Panc1 (cell line): Measurements from ENCODE around the gene RNASE1. TPM values are rescaled to one million over a fixed set of nuclear protein-coding genes. Genes with fewer than 3 reads are reported as not detected.

ENCODE experiments used
- ATAC-seq: fragments of 200-7000 bp; cut with Tn5 transposase; 2 replicates; pipeline ENCODE4 v1.9.1; 2020; ENCODE audit warnings: mild to moderate bottlenecking, moderate library complexity
- BruUV-seq: library from RNA; stranded (reverse); fragments of 400-500 nt; replicated peaks from 2 replicates; lab custom pipeline; 2021; lab: Mats Ljungman, UMichigan
- CTCF ChIA-PET: fragments of 300-600 bp; sonication (Branson Sonifier 250); formaldehyde crosslinking; loops from one replicate; lab custom pipeline; 2022; ENCODE audit warnings: antibody characterized with exemption; lab: Charles Lee
- POLR2A ChIA-PET: fragments of 300-600 bp; sonication (Branson Sonifier 250); formaldehyde crosslinking; loops from one replicate; lab custom pipeline; 2022; ENCODE audit warnings: antibody characterized with exemption; lab: Charles Lee
- DNase-seq: peaks from one replicate; pipeline ENCODE4 v3.0.0-alpha.2; 2010; ENCODE audit warnings: low read depth, low spot score
- H3K27ac ChIP-seq: 2 replicates; pipeline ENCODE4 v1.5.1; 2011; ENCODE audit warnings: mild to moderate bottlenecking, low read length, inconsistent platforms
- H3K27me3 ChIP-seq: fragments of 200-500 bp; sonication (Bioruptor generic); 2 replicates; pipeline ENCODE4 v1.6.0; 2014; ENCODE audit warnings: low read length, inconsistent platforms; ENCODE audit not compliant: control insufficient read depth, insufficient read depth
- H3K36me3 ChIP-seq: fragments of 200-500 bp; sonication (Bioruptor generic); 2 replicates; pipeline ENCODE4 v1.5.1; 2014; ENCODE audit warnings: inconsistent platforms, mild to moderate bottlenecking, low read length, moderate library complexity; ENCODE audit not compliant: control insufficient read depth, insufficient read depth
- H3K4me1 ChIP-seq: 2 replicates; pipeline ENCODE4 v1.5.1; 2011; ENCODE audit warnings: inconsistent platforms, mild to moderate bottlenecking, low read length, moderate library complexity; ENCODE audit not compliant: control insufficient read depth, insufficient read depth
- H3K4me3 ChIP-seq, 2 experiments: 2 replicates each; pipeline ENCODE4 v1.5.1; 2011 to 2012; ENCODE audit warnings: low read depth in 2 of 2, low read length in 2 of 2, mild to moderate bottlenecking in 2 of 2, inconsistent platforms in 1 of 2, moderate library complexity in 1 of 2
- H3K9me3 ChIP-seq: fragments of 200-500 bp; sonication (Bioruptor generic); 2 replicates; pipeline ENCODE4 v1.5.1; 2014; ENCODE audit warnings: low read depth, mild to moderate bottlenecking, inconsistent platforms, low read length, moderate library complexity; ENCODE audit not compliant: control insufficient read depth, insufficient read depth
- POLR2AphosphoS5 ChIP-seq: IDR thresholded peaks from 2 replicates; pipeline ENCODE4 v1.6.1; 2012; ENCODE audit warnings: mild to moderate bottlenecking, low read depth, low read length, moderate library complexity
- SIN3A ChIP-seq: IDR thresholded peaks from 2 replicates; pipeline ENCODE4 v1.6.1; 2012; ENCODE audit warnings: low read depth, mild to moderate bottlenecking, low read length, moderate library complexity, borderline replicate concordance; ENCODE audit not compliant: insufficient read depth
- TCF7L2 ChIP-seq: IDR thresholded peaks from 2 replicates; pipeline ENCODE4 v1.6.1; 2011; ENCODE audit warnings: mild to moderate bottlenecking, low read depth, low read length, inconsistent platforms
- in situ Hi-C: cut with HindIII; loops from 2 replicates; pipeline ENCODE4 v1.10.0; 2016; ENCODE audit warnings: low sequenced_read_pairs, low pct_unique_long_range_greater_than_20kb
- intact Hi-C: fragments of 100-400 bp; cut with micrococcal nuclease; formaldehyde crosslinking; loops from one replicate; pipeline ENCODE4 v1.10.0; 2022; ENCODE audit not compliant: unreplicated experiment
- total RNA-seq: library from RNA; stranded (reverse); gene quantifications from one replicate; pipeline ENCODE4 v1.2.1, GENCODE V29; 2021; ENCODE audit not compliant: unreplicated experiment
- TF ChIP-seq, protein P1 (sequence below), 2 experiments: IDR thresholded peaks; 2 replicates each; pipeline ENCODE4 v1.6.1; 2011 to 2012; ENCODE audit warnings: low read depth in 2 of 2, control low read depth in 1 of 2, low read length in 1 of 2, mild to moderate bottlenecking in 1 of 2, moderate library complexity in 1 of 2; ENCODE audit not compliant: insufficient read depth in 1 of 2
- TF ChIP-seq, protein P2 (sequence below): fragments of 450-650 bp; IDR thresholded peaks from 2 replicates; pipeline ENCODE4 v1.5.1; 2017; ENCODE audit warnings: mild to moderate bottlenecking

Gene RNASE1
- total RNA-seq, 1 experiment from 2014 or later = 0.69 TPM

- in situ Hi-C loops (no loop called here), intact Hi-C loops (no loop called here)
- no TSS peak for BruUV-seq
- Histone ChIP-seq H3K4me1 (no peaks in the 10 kb centered on the region), H3K4me3 (no peak overlapping the region), H3K27me3 (no peaks in the 10 kb centered on the region), H3K27ac (no peak overlapping the region), H3K9me3 (no peaks in the 10 kb centered on the region), H3K36me3 (no peaks in the 10 kb centered on the region)
- ChIA-PET POLR2A (no interaction called here), CTCF (no interaction called here)
- TF ChIP-seq, protein P1, sequence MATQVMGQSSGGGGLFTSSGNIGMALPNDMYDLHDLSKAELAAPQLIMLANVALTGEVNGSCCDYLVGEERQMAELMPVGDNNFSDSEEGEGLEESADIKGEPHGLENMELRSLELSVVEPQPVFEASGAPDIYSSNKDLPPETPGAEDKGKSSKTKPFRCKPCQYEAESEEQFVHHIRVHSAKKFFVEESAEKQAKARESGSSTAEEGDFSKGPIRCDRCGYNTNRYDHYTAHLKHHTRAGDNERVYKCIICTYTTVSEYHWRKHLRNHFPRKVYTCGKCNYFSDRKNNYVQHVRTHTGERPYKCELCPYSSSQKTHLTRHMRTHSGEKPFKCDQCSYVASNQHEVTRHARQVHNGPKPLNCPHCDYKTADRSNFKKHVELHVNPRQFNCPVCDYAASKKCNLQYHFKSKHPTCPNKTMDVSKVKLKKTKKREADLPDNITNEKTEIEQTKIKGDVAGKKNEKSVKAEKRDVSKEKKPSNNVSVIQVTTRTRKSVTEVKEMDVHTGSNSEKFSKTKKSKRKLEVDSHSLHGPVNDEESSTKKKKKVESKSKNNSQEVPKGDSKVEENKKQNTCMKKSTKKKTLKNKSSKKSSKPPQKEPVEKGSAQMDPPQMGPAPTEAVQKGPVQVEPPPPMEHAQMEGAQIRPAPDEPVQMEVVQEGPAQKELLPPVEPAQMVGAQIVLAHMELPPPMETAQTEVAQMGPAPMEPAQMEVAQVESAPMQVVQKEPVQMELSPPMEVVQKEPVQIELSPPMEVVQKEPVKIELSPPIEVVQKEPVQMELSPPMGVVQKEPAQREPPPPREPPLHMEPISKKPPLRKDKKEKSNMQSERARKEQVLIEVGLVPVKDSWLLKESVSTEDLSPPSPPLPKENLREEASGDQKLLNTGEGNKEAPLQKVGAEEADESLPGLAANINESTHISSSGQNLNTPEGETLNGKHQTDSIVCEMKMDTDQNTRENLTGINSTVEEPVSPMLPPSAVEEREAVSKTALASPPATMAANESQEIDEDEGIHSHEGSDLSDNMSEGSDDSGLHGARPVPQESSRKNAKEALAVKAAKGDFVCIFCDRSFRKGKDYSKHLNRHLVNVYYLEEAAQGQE (IDR thresholded peaks at IDR 0.05; ENCODE audit: insufficient read depth in 1 of 2, low read depth in 2 of 2, low read length in 1 of 2) = no peak
- TF ChIP-seq SIN3A (no peak), TCF7L2 (no peak), POLR2AphosphoS5 (no peak)
- TF ChIP-seq, protein P2, sequence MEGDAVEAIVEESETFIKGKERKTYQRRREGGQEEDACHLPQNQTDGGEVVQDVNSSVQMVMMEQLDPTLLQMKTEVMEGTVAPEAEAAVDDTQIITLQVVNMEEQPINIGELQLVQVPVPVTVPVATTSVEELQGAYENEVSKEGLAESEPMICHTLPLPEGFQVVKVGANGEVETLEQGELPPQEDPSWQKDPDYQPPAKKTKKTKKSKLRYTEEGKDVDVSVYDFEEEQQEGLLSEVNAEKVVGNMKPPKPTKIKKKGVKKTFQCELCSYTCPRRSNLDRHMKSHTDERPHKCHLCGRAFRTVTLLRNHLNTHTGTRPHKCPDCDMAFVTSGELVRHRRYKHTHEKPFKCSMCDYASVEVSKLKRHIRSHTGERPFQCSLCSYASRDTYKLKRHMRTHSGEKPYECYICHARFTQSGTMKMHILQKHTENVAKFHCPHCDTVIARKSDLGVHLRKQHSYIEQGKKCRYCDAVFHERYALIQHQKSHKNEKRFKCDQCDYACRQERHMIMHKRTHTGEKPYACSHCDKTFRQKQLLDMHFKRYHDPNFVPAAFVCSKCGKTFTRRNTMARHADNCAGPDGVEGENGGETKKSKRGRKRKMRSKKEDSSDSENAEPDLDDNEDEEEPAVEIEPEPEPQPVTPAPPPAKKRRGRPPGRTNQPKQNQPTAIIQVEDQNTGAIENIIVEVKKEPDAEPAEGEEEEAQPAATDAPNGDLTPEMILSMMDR = no peak
- no peak for DNase-seq
- no peak for ATAC-seq
These were observed 4.3 kb downstream of the RNASE1 start for GRCh38 chr14:20798318-20798717.

GRCh38 chr14:20797164-20797563, 5.5 kb downstream of the RNASE1 start:
- CTCF ChIA-PET = no interaction called here
- TF ChIP-seq, protein P1 (IDR thresholded peaks at IDR 0.05; ENCODE audit: insufficient read depth in 1 of 2, low read depth in 2 of 2, low read length in 1 of 2) = no peak
- TF ChIP-seq SIN3A (no peak), POLR2AphosphoS5 (no peak), TCF7L2 (no peak)
- TF ChIP-seq, protein P2 = no peak

More at GRCh38 chr14:20797164-20797563, 5.5 kb downstream of the RNASE1 start:
- no peaks in the 10 kb centered on the region for H3K27me3 ChIP-seq
- no peak for ATAC-seq
- in situ Hi-C loops (no loop called here), intact Hi-C loops (no loop called here)
- no peak overlapping the region for H3K27ac ChIP-seq
- POLR2A ChIA-PET = no interaction called here
- no peak overlapping the region for H3K4me3 ChIP-seq
- no peaks in the 10 kb centered on the region for H3K36me3 ChIP-seq
- BruUV-seq = no TSS peak
- H3K4me1 ChIP-seq = no peaks in the 10 kb centered on the region
- no peak for DNase-seq
- no peaks in the 10 kb centered on the region for H3K9me3 ChIP-seq
